Measurements from ENCODE around the gene ASTN2.

ASTN2 gene

GRCh38 chr9:117204971-117205370 is 209.9 kb downstream of the ASTN2 start:
- no peak for FAIRE-seq
- no peak for TF ChIP-seq POLR2A (IDR thresholded peaks at IDR 0.05; ENCODE audit: low read depth, low read length)
- no peak for DNase-seq (ENCODE audit: insufficient read length, low spot score)

GRCh38 chr9:117191504-117192261 is 223.2 kb downstream of the ASTN2 start:
- no peak for TF ChIP-seq POLR2A (IDR thresholded peaks at IDR 0.05; ENCODE audit: low read depth, low read length)
- FAIRE-seq (no peak), DNase-seq (ENCODE audit: insufficient read length, low spot score) (no peak)

- FAIRE-seq (no peak), DNase-seq (ENCODE audit: insufficient read length, low spot score) (no peak)
- no peak for TF ChIP-seq POLR2A (IDR thresholded peaks at IDR 0.05; ENCODE audit: low read depth, low read length)
Measured at GRCh38 chr9:117189121-117189520, 225.7 kb downstream of the ASTN2 start.

GRCh38 chr9:117188394-117188793 is 226.5 kb downstream of the ASTN2 start:
- TF ChIP-seq POLR2A (IDR thresholded peaks at IDR 0.05; ENCODE audit: low read depth, low read length), result no peak
- FAIRE-seq (no peak), DNase-seq (ENCODE audit: insufficient read length, low spot score) (no peak)

- FAIRE-seq (peak; percentile 6), DNase-seq (ENCODE audit: insufficient read length, low spot score) (no peak)
- TF ChIP-seq POLR2A (IDR thresholded peaks at IDR 0.05; ENCODE audit: low read depth, low read length), result no peak
Measured at GRCh38 chr9:117187498-117187897, 227.4 kb downstream of the ASTN2 start.

- FAIRE-seq (no peak), DNase-seq (ENCODE audit: insufficient read length, low spot score) (no peak)
- no peak for TF ChIP-seq POLR2A (IDR thresholded peaks at IDR 0.05; ENCODE audit: low read depth, low read length)
Measured at GRCh38 chr9:117184173-117184572, 230.7 kb downstream of the ASTN2 start.

- no peak for TF ChIP-seq POLR2A (IDR thresholded peaks at IDR 0.05; ENCODE audit: low read depth, low read length)
- FAIRE-seq (no peak), DNase-seq (ENCODE audit: insufficient read length, low spot score) (no peak)
Measured at GRCh38 chr9:117182046-117182445, 232.8 kb downstream of the ASTN2 start.

- DNase-seq (ENCODE audit: insufficient read length, low spot score) (no peak), FAIRE-seq (no peak)
- TF ChIP-seq POLR2A (IDR thresholded peaks at IDR 0.05; ENCODE audit: low read depth, low read length), result no peak
Measured at GRCh38 chr9:117180896-117181445, 233.9 kb downstream of the ASTN2 start.

- no peak for FAIRE-seq
- no peak for DNase-seq (ENCODE audit: insufficient read length, low spot score)
- no peak for TF ChIP-seq POLR2A (IDR thresholded peaks at IDR 0.05; ENCODE audit: low read depth, low read length)
Measured at GRCh38 chr9:117178596-117179375, 236.1 kb downstream of the ASTN2 start.

- FAIRE-seq (no peak), DNase-seq (ENCODE audit: insufficient read length, low spot score) (no peak)
- TF ChIP-seq POLR2A (IDR thresholded peaks at IDR 0.05; ENCODE audit: low read depth, low read length), result no peak
Measured at GRCh38 chr9:117170567-117170966, 244.3 kb downstream of the ASTN2 start.

- FAIRE-seq (no peak), DNase-seq (ENCODE audit: insufficient read length, low spot score) (no peak)
- no peak for TF ChIP-seq POLR2A (IDR thresholded peaks at IDR 0.05; ENCODE audit: low read depth, low read length)
Measured at GRCh38 chr9:117169089-117169621, 245.7 kb downstream of the ASTN2 start.

- TF ChIP-seq POLR2A (IDR thresholded peaks at IDR 0.05; ENCODE audit: low read depth, low read length), result no peak
- FAIRE-seq (no peak), DNase-seq (ENCODE audit: insufficient read length, low spot score) (no peak)
Measured at GRCh38 chr9:117164512-117164911, 250.3 kb downstream of the ASTN2 start.

GRCh38 chr9:117160254-117160653 is 254.6 kb downstream of the ASTN2 start:
- FAIRE-seq, result no peak
- no peak for DNase-seq (ENCODE audit: insufficient read length, low spot score)
- TF ChIP-seq POLR2A (IDR thresholded peaks at IDR 0.05; ENCODE audit: low read depth, low read length), result no peak

GRCh38 chr9:117156771-117157535 is 257.9 kb downstream of the ASTN2 start:
- FAIRE-seq (no peak), DNase-seq (ENCODE audit: insufficient read length, low spot score) (no peak)
- TF ChIP-seq POLR2A (IDR thresholded peaks at IDR 0.05; ENCODE audit: low read depth, low read length), result no peak
